ENCODE results near the gene CNTN6.

- TF ChIP-seq CTCF (IDR thresholded peaks at IDR 0.05), result no peak
- TF ChIP-seq ZFX (IDR thresholded peaks at IDR 0.05; ENCODE audit: borderline replicate concordance), result no peak
Observed at GRCh38 chr3:1263121-1263520, 170.3 kb downstream of the CNTN6 start.
